ENCODE measurements around the gene PAGE2B. TPM values are rescaled to one million over a fixed set of nuclear protein-coding genes. Genes with fewer than 3 reads are reported as not detected.

PAGE2B gene
- not detected in 2 replicates for total RNA-seq (2013; cell fraction: nucleolus; rRNA removed)
- total RNA-seq (2014; rRNA removed) (not detected in 2 replicates), total RNA-seq (2014; rRNA removed; fragmentation: Illumina TruSeq; extraction: Trizol) (not detected in 2 replicates), total RNA-seq (2021) (not detected in 2 replicates), polyA plus RNA-seq (2011; rRNA removed) (0.65 and 0.94 TPM in 2 replicates), polyA plus RNA-seq (2014; fragmentation: Illumina TruSeq; extraction: Trizol) (not detected in 2 replicates), polyA plus RNA-seq (2014; fragmentation: Nextera tagmentation; extraction: Ambion mirVana) (under 1 TPM in 1 of 2 experiments, not detected in 1; 0.22 TPM), polyA plus RNA-seq (2014; rRNA removed) (0.32 TPM in 1 of 2 replicates, not detected in the other), polyA plus RNA-seq (2016; fragmentation: Nextera tagmentation; extraction: Ambion mirVana) (not detected), polyA minus RNA-seq (2011; rRNA and poly(A)+ RNA removed) (not detected in 2 replicates), Bru-seq, nascent RNA (percentile 34 among the genes with signal in this experiment), BruChase-seq, experiment 1, labeled RNA remaining after a 6-hour chase (percentile 42 among the genes with signal in this experiment), BruChase-seq, experiment 2, labeled RNA remaining after a 2-hour chase (percentile 37 among the genes with signal in this experiment)
- polyA plus RNA-seq (2011; ENCODE audit: low read depth) = not detected
- polyA plus RNA-seq (2011; cell fraction: cytosol; rRNA removed) = 0.31 TPM in 1 of 2 replicates, not detected in the other
- polyA plus RNA-seq (2011; cell fraction: nucleus; rRNA removed) = 1.8 and 2.7 TPM in 2 replicates
- polyA plus RNA-seq (2012) = 0.84 and 0.95 TPM in 2 replicates
- not detected in 2 replicates for polyA minus RNA-seq (2011; cell fraction: cytosol; rRNA and poly(A)+ RNA removed)
- not detected in 2 replicates for polyA minus RNA-seq (2011; cell fraction: nucleus; rRNA and poly(A)+ RNA removed)
- long read RNA-seq, experiment 1 = 0 reads
- long read RNA-seq, experiment 2 = 0 reads

DNA sequence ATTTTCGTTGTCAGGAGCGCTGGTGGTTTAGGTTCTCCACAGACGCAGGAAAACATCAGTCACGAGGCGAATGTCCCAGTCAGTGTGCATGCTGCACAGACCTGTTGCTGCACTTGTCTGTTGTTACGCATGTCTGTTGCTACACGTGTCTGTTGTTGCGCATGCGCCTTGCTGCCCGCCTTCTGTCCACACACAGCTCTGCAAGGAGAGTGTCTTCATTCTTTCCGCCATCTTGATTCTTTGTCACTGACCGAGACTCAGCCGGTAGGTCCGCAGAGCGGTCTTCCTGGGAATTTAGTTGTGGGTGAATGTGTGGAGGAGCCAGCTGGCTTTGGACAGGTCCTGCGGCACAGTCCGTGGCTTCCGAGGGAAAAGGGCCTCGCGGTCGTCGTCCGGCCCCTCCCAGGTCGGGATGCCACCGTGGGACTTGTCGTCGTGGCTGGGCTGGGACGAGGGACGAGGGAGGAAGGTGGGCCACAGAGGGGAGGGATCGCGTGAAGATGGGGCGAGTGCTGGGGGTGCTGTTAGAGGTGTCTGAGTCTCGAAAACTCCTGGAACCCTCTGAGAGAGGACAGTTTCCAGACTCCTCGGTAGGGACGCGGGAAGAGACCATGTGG is at the start of gene PAGE2B:
Gene PAGE2B, plus strand, starts transcription at position 180 of the 617 bp plus-strand sequence. CDS start 1,012 bp downstream, outside the sequence.
- no TSS peak for BruUV-seq (replicated peaks)
- CTCF ChIA-PET = no interaction called here
- no peak for TF ChIP-seq YBX1 (IDR thresholded peaks at IDR 0.05)
- TF ChIP-seq ZNF592 (IDR thresholded peaks at IDR 0.05) = no peak
- no peak for TF ChIP-seq CHD1 (IDR thresholded peaks at IDR 0.05; ENCODE audit: low read depth, low read length)
- no peak for TF ChIP-seq SMAD1 (IDR thresholded peaks at IDR 0.05; ENCODE audit: low read depth, partially characterized antibody)
- no peak for TF ChIP-seq ZNF207 (IDR thresholded peaks at IDR 0.05; ENCODE audit: borderline replicate concordance)
- no peak for TF ChIP-seq POLR2A (IDR thresholded peaks at IDR 0.05; ENCODE audit: low read depth, low read length)
- no peak for TF ChIP-seq EZH2 (IDR thresholded peaks at IDR 0.05; ENCODE audit: borderline replicate concordance, control insufficient read depth, low read depth, low read length)
- no peak for TF ChIP-seq PML (IDR thresholded peaks at IDR 0.05; ENCODE audit: low read length)
- no peak for TF ChIP-seq NFXL1 (IDR thresholded peaks at IDR 0.05; ENCODE audit: borderline replicate concordance)
- no peak for TF ChIP-seq ZBTB33 (IDR thresholded peaks at IDR 0.05)
- TF ChIP-seq GABPA (IDR thresholded peaks at IDR 0.05; ENCODE audit: low read depth) = no peak
- TF ChIP-seq ZBTB11 (CRISPR knock-in tag; IDR thresholded peaks at IDR 0.05) = no peak

More for the DNA sequence above, at the start of gene PAGE2B:
- POLR2A ChIA-PET = no interaction called here
- ATAC-seq (no peak), DNase-seq (ENCODE audit: low read depth, low spot score) (no peak), FAIRE-seq (no peak)
- H2AFZ ChIP-seq (ENCODE audit: control insufficient read depth, low read depth, low read length) = no peak within 1 kb of the TSS
- SMC1A ChIA-PET (ENCODE audit: uncharacterized antibody, unreplicated experiment) = no interaction called here
- no peaks in the 10 kb centered on the region; the same call in 2 of the 3 replicates for H3K9me3 ChIP-seq (replicated peaks; ENCODE audit: control insufficient read depth, insufficient read depth, low read length)
- H4K20me1 ChIP-seq (ENCODE audit: control insufficient read depth, insufficient read depth) = no peaks in the 10 kb centered on the region
- H3K79me2 ChIP-seq (ENCODE audit: control insufficient read depth, insufficient read depth, low read length) = no peaks in the 10 kb centered on the region
- in situ Hi-C loops (cut with MboI) (no loop called here), intact Hi-C loops (cut with micrococcal nuclease; ENCODE audit: unreplicated experiment) (no loop called here)
- no peak within 1 kb of the TSS for H3K4me3 ChIP-seq
- 72% methylated on average over 36 of the region's 36 CpGs for WGBS (ENCODE audit: insufficient coverage, insufficient replicate concordance, low lambda C conversion rate, missing lambda C conversion rate)
- no peak within 1 kb of the TSS for H3K27ac ChIP-seq (ENCODE audit: control insufficient read depth, insufficient read depth)
- no peaks in the 10 kb centered on the region for H3K36me3 ChIP-seq (ENCODE audit: control insufficient read depth in 2 of 2, insufficient read depth in 2 of 2, low read length in 1 of 2)
- H3K9ac ChIP-seq (ENCODE audit: control insufficient read depth, insufficient read depth, low read length) = no peak within 1 kb of the TSS
- no peak within 1 kb of the TSS for H3K4me2 ChIP-seq (ENCODE audit: control insufficient read depth, insufficient read depth)
- no peaks in the 10 kb centered on the region for H3K27me3 ChIP-seq (replicated peaks in 1 of 2; ENCODE audit: control insufficient read depth in 2 of 2, insufficient read depth in 2 of 2, low read length in 1 of 2)
- H3K4me1 ChIP-seq (ENCODE audit: control insufficient read depth, insufficient read depth, low read length) = no peaks in the 10 kb centered on the region
- RAD21 ChIA-PET (ENCODE audit: unreplicated experiment) = no interaction called here

Measured in GM12878 (cell line).